Measurements from ENCODE around the gene FAM184B.

DNA sequence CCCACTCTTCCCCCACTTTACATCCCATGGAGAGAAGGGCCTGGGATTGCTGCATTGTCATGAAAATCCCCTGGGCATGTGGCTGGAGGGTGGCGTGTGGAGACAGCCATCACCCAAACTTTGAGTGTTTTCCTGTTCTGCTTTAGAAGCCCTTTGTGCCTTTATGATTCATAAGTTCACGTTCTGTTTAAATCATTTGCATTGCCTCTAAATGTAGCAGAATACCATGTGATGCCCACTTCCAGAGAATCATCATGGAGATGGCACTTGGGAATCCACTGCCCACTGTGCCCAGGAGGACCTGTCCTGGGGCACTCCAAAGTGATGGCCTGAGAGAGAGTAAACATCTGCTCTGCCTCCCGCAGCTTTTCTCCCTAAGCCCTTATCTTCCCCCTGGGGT is 114.2 kb downstream of the FAM184B start:
- no peak for TF ChIP-seq POLR2A (IDR thresholded peaks at IDR 0.05)
- no peak for TF ChIP-seq CTCF (IDR thresholded peaks at IDR 0.05)
- no peak for TF ChIP-seq EP300 (IDR thresholded peaks at IDR 0.05)
